ENCODE measurements around the gene SPAG17. TPM values are rescaled to one million over a fixed set of nuclear protein-coding genes. Genes with fewer than 3 reads are reported as not detected.
A peak's percentile ranks its signal among the peaks of the same experiment; 100 is the strongest.

SPAG17 gene
- under 1 TPM in 1 of 2 donors, not detected in 1; 0.35 TPM for total RNA-seq
- long read RNA-seq: 0 reads

DNA sequence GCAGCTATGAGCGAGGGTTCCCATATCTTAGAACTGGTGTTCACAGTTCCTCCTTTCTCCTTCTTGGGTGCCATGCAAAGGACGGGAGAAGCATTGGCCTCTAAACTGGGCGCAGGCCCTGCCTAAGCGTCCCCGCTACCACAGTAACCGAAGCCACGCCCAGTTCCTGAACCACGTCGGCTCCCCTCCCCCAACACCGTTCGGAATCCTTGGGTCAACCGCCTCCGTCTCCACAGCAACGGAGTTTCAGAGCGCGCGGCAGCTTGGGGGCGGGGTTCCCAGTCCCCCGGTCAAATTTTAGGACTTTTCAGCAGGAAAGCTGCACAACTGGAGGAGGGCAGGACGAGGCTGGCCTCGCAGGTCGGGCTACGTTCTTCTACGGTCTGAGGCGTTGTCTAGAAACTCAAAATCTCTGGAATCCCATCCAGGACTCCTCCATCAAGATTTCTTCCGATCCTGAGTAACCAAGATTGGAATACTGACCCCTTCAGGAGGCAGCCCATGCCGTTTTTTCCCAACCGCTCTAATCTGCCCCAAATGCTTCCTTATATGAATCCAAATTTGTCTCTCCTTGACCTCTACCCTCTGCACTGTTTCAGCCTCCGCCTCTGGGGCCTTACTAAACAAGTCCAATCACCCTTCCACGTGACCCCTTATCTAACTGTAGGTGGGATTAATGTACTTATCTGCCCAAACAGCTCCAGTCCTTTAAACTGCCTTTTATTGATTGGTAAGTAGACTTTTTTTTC, at the start of gene SPAG17:
TSS of gene SPAG17 (minus strand) at position 145 of the 749 bp plus-strand sequence. CDS start at position 74, 71 bp downstream.
- intact Hi-C loops (cut with DNase I): no loop called here
- DNase-seq (peak; percentile 79), ATAC-seq (peak; percentile 95 to 99)

DNA sequence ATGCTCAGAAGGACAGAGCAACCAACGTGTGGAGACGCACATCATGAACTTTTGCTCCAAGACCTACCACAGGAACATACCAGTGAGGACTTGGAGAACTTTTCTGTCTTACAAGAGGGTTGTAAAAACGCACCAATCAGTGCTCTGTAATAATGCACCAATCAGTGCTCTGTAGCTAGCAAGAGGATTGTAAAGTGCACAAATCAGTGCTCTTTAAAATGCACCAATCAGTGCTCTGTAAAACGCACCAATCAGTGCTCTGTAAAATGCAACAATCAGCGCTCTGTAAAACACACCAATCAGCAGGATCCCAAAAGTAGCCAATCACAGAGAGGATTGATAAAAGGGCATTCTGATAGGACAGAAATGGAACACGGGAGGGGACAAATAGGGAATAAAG, 40.4 kb upstream of the SPAG17 start:
- intact Hi-C loops (cut with DNase I): loop anchor here in 1 of 2 donors (10.0 kb wide), 1 partner anchor 1139 kb away; the partner anchor contains the start of gene HAO2
- DNase-seq (no peak), ATAC-seq (no peak)

DNA sequence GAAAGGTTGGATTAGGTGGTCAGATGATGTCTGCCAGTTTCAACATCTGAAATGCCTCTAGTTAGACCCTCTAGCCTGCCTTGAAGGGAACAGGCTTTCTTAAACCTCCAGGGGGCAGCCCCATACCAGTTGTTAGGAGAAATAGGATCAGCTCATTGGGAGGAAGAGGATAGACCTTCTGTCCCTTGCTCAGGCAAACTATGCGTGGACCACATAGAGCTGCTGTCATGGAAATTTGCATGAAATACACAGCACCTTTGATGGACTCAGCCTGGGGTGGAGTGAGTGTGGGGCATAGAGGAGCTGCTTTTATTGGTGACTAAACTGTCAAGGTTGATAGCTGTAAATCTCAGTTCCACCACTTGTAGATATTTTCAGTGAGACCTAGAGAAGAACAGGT, 38.4 kb upstream of the SPAG17 start:
- intact Hi-C loops (cut with DNase I): loop anchor here in 1 of 2 donors (5.0 to 10.0 kb wide), 2 partner anchors 789 to 1141 kb away; partner anchors contain the start of gene HAO2
- DNase-seq: no peak
- peak in 1 of 2 donors; percentile 55 for ATAC-seq

DNA sequence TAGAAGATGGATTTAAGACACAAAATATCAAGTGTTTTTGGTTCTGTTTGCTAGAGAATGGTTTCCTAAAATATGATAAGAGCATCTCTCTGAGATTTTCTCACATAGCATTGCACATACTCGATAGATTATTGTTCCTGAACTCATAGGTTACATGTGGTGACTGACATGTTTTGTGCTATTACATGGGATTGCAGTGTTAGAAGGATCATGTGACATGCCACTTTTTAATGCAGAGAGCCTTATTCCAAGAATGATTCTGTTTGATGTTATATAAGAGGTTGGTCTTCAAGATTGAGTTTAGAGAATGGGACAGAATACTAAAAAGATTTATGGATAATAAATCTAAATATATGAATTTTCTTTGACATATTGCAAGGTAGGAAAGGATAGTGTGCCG, 34.4 kb upstream of the SPAG17 start:
- intact Hi-C loops (cut with DNase I): no loop called here
- ATAC-seq: no peak
- no peak for DNase-seq

DNA sequence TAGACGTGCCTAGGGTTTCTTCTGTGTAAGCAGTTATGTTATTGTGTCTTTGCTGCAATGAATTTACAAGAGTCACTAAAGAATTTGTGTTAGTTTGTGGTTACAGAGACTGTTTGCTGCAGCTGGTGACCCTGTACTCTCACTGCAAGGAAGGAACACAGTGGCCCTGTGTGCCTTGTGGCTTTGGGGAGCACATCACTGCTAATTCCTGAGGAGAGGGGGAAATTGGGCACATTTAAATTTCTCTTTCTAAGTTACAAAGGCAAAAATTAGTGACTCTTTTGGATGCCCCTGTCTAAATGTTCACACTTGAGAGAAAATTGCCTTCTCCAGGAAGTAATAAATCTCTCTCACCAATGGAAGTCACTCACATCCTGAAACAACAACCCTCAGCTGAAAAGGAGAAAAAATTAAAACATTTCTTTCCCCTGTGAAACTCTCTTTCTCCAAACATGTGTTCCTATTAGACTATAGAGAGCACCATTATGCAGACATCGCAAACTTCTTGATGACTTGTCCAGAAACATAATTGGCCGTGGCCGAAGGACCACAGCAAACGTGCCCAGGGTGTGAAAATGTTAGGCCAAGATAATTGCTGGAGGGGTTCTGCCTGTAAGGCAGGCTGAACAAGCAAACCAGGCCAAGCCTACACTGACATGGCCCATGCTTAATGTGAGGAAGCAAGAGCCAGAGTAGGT, 32.3 kb upstream of the SPAG17 start:
- DNase-seq (no peak), ATAC-seq (no peak)
- intact Hi-C loops (cut with DNase I): no loop called here

DNA sequence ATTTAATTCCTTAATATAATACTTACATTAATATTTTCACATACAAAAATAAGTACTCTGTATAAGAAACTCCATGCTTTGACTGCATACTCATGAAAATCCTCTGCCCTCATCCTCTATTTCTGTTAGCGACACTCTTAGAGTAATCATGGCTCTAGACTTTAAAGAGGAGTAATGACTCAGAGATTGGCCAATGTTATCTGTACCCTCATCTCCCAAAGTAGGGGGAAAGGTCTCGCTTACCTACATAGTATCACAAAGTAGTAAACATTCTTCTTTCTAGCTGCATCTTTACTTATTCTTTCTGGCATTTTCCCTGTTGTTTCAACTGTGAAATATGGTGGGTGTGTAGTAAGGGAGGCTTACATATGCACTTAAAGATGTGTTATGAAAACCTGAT, 29.8 kb upstream of the SPAG17 start:
- ATAC-seq (no peak), DNase-seq (no peak)
- intact Hi-C loops (cut with DNase I): no loop called here

DNA sequence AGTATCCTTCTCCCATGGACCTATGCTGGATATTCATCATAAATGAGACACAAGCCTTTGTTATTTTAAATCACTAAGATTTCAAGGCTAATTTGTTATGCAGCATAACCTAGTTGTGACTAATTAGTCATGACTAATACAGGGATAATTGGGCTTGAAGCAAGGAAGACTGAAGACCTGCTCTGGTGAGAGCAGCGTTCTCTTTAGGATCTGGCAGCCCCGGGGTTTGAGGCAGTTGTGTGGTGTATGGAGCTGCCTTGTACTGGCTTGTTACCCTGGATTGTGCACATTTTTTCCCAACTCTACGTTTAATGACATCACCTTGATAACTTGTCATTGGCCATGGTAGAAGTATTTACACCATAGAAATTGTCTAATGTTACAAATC, 25.7 kb upstream of the SPAG17 start:
- DNase-seq: no peak
- ATAC-seq: no peak
- intact Hi-C loops (cut with DNase I): no loop called here

DNA sequence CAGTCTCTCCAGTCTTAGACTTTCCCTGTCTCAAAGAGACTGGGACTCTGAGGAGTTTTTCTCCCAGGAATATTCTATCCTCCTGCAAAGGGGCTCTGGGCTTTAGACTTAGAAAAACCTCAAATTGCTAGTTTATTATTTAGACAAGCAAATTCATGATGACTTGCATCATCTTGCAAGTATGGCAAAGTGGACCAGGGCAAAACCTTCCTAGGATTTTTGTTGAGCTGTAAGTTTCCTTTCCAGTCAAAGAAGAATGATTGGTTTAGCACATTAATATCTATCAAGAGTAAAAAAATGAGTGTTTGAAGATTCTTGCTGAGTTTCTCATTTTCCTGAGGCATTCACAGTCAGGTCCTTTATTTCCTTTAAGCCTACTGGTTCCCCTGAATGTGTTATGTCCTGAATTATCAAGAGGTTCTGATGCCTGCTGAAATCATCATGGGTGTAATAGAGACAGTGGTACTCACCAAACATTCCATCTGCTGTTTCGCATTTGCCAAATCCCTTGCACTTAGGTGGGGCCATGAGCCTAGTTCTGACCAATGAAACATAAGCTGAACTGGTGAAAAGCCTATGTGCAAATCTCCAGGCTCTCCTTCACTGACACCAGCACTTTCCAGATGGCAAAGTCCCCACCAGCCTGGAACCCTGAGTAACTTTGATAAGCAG, 25.2 kb upstream of the SPAG17 start:
- DNase-seq (no peak), ATAC-seq (no peak)
- intact Hi-C loops (cut with DNase I): no loop called here

DNA sequence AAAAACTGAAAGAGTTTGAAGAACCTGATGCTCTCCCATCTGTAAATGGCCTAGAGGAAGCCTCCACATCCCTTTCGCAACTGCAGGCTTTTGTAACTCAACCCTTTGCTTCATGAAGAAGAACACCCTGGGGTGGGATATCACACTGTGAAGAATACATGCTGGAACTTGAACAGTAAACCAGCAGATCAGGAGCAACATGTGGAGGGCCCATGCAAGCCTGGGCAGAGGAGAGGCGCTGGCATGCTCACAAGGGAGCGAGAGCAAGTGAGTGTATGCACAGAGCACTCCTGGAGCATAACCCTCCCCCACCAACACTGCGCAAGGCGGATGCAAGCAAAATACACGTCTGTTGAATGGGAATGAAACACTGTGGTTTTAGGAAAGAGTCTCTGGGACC, 24.6 kb upstream of the SPAG17 start:
- ATAC-seq: no peak
- intact Hi-C loops (cut with DNase I): no loop called here
- DNase-seq: no peak

DNA sequence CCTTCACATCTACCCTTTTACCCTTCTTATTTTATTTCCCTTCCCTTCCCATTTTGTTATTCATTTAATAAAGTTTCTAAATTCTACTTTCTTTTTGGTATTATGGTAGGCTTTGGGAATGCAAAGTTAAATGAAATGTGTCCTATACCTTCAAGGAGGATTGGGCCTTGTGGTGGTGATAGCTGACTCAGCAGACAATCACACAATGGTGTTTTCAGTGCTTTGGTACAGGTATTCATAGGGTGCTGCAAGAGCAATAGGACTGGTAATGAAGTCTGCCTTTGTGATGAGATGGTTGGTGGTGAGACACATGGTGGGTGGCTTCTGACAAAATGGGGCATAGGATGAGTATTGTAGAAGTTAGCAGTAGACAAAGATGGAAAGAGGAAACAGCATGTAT, 21.9 kb upstream of the SPAG17 start:
- intact Hi-C loops (cut with DNase I): no loop called here
- ATAC-seq (no peak), DNase-seq (no peak)

DNA sequence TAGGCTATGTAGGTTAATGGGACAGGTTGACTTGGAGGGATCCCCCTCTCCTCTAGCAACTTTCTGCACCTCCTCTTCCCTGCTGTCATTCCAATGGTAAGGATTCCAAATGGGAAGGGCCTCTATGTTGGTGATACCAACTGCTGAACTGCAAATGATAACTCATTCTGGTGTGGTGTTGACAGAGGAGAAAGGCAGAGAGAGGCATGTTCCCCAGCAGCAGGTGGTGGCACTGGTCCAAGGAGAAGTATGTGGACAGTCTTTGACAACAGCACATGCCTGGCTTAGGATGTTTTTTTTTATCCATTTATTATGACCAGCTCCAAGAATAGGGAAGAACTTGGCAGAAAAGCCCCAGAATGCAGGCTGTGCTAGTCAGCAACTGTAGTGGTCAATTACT, 19.6 kb upstream of the SPAG17 start:
- ATAC-seq (no peak), DNase-seq (no peak)
- intact Hi-C loops (cut with DNase I): no loop called here

DNA sequence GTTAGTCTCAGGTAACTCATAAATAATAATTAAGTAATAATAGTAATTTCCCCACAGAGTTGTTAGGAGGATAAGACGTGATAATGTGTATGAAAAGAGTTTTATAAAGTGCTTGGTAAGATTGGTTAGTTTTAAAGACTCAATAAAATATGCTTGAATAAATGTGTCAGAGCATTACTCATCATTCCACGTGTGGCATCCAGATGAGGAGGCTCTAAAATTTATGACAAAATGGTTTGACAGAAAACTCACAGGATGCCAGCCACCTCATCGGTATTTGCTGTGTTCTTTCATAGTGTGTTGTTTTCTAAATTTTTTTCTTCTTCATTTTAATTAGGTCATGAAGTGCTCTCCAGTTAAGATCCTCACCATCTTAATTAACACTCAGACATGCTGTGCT, 19.1 kb upstream of the SPAG17 start:
- intact Hi-C loops (cut with DNase I): no loop called here
- ATAC-seq: no peak
- DNase-seq: no peak

DNA sequence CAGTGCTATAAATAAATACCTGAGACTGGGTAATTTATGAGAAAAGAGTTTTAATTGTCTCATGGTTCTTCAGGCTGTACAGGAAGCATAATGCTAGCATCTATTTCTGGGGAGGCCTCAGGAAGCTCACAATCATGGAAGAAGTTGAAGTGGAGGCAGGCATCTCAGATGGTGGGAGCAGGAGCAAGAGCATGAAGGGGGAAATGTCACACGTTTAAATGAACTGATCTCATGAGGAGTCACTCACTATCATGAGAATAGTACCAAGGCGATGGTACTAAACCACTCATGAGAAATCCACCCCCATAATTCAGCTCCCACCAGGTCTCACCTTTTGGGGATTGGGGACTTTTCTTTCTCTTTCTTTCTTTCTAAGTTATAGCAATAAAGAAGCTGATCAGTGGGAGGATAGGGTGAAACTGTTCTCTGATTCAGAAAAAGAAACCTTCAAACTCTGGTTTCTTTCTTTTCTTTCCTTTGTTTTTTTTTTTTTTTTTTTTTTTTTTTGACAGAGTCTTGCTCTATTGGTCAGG, 17.1 kb upstream of the SPAG17 start:
- ATAC-seq (no peak), DNase-seq (no peak)
- intact Hi-C loops (cut with DNase I): no loop called here

DNA sequence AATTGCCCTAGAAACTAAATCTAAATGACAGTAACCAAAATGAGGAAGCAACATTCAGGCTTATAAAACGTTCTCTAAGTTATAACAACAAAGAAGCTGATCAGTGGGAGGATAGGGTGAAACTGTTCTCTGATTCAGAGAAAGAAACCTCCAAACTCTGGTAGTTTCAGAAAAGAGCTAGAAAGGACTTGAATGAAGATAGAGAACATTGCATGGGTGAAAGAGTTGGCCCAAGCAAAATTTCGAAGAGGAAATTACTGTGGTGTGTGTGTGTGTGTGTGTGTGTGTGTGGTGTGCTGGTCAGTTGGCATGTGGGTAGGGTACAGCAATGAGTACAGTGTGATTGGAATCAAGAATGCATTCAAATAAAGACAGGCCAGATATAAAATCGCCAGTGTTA, 16.5 kb upstream of the SPAG17 start:
- DNase-seq: no peak
- intact Hi-C loops (cut with DNase I): no loop called here
- ATAC-seq: no peak

DNA sequence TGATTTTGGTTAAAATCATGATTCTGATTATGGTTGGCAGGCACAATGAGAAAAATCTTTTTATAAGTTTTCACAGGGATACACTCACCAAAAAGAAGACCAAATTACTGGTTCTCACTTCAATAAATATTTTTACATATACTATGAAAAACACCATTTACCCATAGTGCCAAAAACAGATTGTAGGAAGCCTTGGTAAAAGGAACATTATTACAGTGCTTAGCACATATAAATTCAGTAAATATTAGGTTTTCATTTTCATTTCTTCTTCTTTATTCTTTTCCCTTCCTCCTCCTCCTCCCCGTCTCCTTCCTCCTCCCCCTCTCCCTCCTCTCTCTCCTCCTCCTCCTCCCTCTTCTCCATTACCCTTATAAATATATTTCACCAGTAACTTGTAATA, 15.8 kb upstream of the SPAG17 start:
- ATAC-seq (no peak), DNase-seq (no peak)
- intact Hi-C loops (cut with DNase I): no loop called here

DNA sequence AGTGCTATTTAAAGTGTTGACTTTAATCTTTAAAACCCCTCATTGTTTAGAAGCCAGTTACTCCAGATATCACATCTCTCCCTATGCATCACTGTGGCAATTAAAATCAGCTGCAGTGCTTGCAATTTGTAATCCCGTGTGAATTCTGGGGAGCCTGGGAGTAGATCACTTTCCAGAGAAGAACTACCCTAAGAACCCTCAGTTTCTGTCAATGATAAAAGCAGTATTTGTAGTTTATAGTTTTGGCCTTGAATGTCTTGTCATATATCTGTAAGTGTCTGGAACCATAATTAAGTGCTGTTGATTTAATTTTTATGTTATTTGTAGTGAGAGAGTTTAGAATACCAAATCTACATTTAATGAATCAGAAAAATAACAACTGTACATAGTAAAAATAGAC, 5.5 kb upstream of the SPAG17 start:
- no peak for DNase-seq
- intact Hi-C loops (cut with DNase I): no loop called here
- ATAC-seq: no peak

DNA sequence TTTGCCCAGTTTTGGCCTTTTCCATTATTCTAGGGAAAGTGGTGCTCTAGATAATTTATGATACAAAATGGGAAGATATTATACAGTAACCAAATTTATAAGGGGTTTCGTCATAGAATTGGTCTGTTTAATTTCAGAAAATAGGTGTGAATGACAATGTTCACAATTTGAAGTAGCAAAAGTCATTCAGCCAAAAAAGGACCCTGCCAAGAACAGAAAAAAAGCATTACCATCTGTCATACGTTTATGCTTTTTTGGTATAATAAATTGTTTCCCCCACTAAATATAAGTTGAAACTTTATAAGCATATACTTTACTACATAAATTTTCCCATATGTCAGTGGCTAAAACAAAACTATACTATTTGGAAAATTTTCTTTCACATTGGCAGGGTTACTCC, 4.5 kb upstream of the SPAG17 start:
- intact Hi-C loops (cut with DNase I): no loop called here
- ATAC-seq (no peak), DNase-seq (no peak)

DNA sequence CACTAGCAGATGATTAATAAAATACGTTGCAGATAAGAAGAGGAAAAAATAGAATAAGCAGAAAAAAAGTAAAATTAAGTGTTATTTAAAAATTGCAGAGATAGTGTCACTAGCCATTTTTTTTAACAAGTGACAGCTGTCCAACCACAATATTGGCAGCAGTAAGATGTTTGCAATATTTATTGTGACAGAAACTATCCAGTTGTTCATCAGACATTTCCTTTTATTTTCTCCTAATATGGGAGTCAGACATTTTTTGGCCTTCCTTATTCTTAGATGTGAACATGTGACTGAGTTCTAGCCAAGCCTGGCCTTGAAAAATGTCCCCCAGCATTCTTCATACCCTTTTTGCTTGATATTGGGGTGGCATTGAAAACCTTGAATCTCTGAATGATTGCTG, 3.4 kb upstream of the SPAG17 start:
- DNase-seq (no peak), ATAC-seq (no peak)
- intact Hi-C loops (cut with DNase I): no loop called here

DNA sequence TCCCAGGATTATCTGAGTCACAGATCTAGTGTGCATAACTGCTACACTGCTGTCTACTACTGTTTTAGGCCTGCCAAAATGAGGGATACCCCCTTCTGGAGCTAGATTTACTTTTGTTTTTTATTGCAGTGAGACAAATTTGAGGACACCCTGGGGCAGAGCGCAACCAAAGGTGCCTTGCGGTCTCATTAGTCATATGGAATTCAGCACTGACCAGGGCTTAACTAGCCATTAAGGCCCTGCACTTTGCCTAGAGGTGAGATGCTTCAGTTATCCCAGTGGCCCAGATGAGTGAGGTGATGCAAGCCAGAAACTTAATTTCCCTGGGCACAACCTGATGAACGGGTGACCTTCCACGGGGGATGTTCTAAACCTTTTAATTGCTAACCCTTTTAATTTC, 998 bp upstream of the SPAG17 start:
- no peak for DNase-seq

DNA sequence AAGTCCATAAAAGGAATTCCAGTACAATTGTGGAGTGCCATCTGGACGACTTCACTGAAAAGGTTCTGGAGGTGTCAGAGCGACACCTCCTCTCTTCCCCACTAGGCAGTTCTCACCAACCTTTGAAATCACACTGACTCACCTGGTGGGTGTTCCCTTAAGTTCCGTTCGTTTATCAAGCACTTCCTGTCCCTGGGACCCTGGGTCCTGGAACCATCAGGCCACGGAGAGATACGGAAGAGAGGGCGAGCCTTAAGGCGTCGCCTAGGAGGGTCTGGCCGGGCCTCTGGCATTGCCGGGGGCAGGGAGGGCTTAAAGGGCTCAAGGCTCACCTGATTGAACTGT, 317 bp downstream of the SPAG17 start:
- no peak for DNase-seq
- peak; percentile 27 to 55 for ATAC-seq
- intact Hi-C loops (cut with DNase I): no loop called here

More for the DNA sequence above, 998 bp upstream of the SPAG17 start:
- ATAC-seq: no peak
- intact Hi-C loops (cut with DNase I): no loop called here
